H4 (cell line): ENCODE results near the gene SPNS2. TPM values are rescaled to one million over a fixed set of nuclear protein-coding genes. Genes with fewer than 3 reads are reported as not detected.
"Not testable (repeated sequence)": the region's sequence is repeated elsewhere in the genome, so short reads cannot be mapped to it uniquely, and the experiment has no call there.

Source experiments
- DNase-seq: peaks from one replicate; pipeline ENCODE4 v3.0.0-alpha.2; 2015; ENCODE audit warnings: low spot score
- total RNA-seq: library from RNA; depleted of rRNA; stranded (reverse); fragments of >200 nt; shearing (Covaris generic); gene quantifications from 2 replicates; pipeline ENCODE4 v1.2.3, GENCODE V29; 2014

The SPNS2 gene
- total RNA-seq, 1 experiment from 2014 or later: 0.52 TPM

- DNase-seq: peak; percentile 34
These were observed 68.1 kb downstream of the SPNS2 start for GRCh38 chr17:4566785-4567184.

GRCh38 chr17:4569591-4569990 is 70.9 kb downstream of the SPNS2 start:
- no peak for DNase-seq

GRCh38 chr17:4572131-4572530 is 73.5 kb downstream of the SPNS2 start:
- no peak for DNase-seq

- DNase-seq: no peak
These were observed 74.4 kb downstream of the SPNS2 start for GRCh38 chr17:4573115-4573514.

- DNase-seq: no peak
These were observed 75.0 kb downstream of the SPNS2 start for GRCh38 chr17:4573669-4574068.

GRCh38 chr17:4574448-4575045 is 75.9 kb downstream of the SPNS2 start:
- DNase-seq: no peak

- DNase-seq: no peak
These were observed 77.5 kb downstream of the SPNS2 start for GRCh38 chr17:4576161-4576558.

- DNase-seq: no peak
These were observed 78.1 kb downstream of the SPNS2 start for GRCh38 chr17:4576729-4577322.

- no peak for DNase-seq
These were observed 78.8 kb downstream of the SPNS2 start for GRCh38 chr17:4577386-4577993.

GRCh38 chr17:4578349-4578748 is 79.7 kb downstream of the SPNS2 start:
- DNase-seq: not testable (repeated sequence)

- no peak for DNase-seq
These were observed 81.0 kb downstream of the SPNS2 start for GRCh38 chr17:4579678-4580077.

GRCh38 chr17:4580291-4580690 is 81.6 kb downstream of the SPNS2 start:
- DNase-seq: no peak

GRCh38 chr17:4582101-4582501 is 83.4 kb downstream of the SPNS2 start:
- no peak for DNase-seq

GRCh38 chr17:4582691-4583090 is 84.0 kb downstream of the SPNS2 start:
- DNase-seq: no peak

GRCh38 chr17:4583206-4583605 is 84.5 kb downstream of the SPNS2 start:
- DNase-seq: no peak

GRCh38 chr17:4583782-4584100 is 85.1 kb downstream of the SPNS2 start:
- no peak for DNase-seq

- DNase-seq: no peak
These were observed 85.6 kb downstream of the SPNS2 start, which contains the start of gene SMTNL2 for GRCh38 chr17:4584101-4584916. TSS of gene SMTNL2 (plus strand) at chr17:4584529. CDS start at chr17:4584606, 77 bp downstream.

GRCh38 chr17:4584917-4585637 is 86.4 kb downstream of the SPNS2 start:
- DNase-seq: no peak

GRCh38 chr17:4585638-4585994 is 86.9 kb downstream of the SPNS2 start:
- DNase-seq: no peak

GRCh38 chr17:4586043-4586442 is 87.4 kb downstream of the SPNS2 start:
- no peak for DNase-seq

GRCh38 chr17:4587195-4587594 is 88.5 kb downstream of the SPNS2 start:
- no peak for DNase-seq

- DNase-seq: no peak
These were observed 89.1 kb downstream of the SPNS2 start for GRCh38 chr17:4587803-4588202.
